H1 (cell line): ENCODE measurements around the gene PAFAH1B1. TPM values are rescaled to one million over a fixed set of nuclear protein-coding genes. Genes with fewer than 3 reads are reported as not detected.
"Not testable (repeated sequence)": the region's sequence is repeated elsewhere in the genome, so short reads cannot be mapped to it uniquely, and the experiment has no call there.

Experiments used
- CTCF ChIA-PET: fragments of 300-600 bp; sonication (Branson Sonifier 250); formaldehyde crosslinking; loops from one replicate; lab custom pipeline; 2021; ENCODE audit not compliant: partially characterized antibody; lab: Charles Lee
- POLR2A ChIA-PET: fragments of 300-600 bp; sonication (Branson Sonifier 250); formaldehyde crosslinking; loops from one replicate; lab custom pipeline; 2021; ENCODE audit warnings: inconsistent platforms; ENCODE audit not compliant: partially characterized antibody; lab: Charles Lee
- DNase-seq, 2 experiments: peaks; one replicate each; pipeline versions ENCODE4 v3.0.0 to v3.0.0-alpha.2; 2010 to 2022; ENCODE audit warnings: low spot score in 2 of 2, low read depth in 1 of 2, mixed read lengths in 1 of 2
- FAIRE-seq: peaks from 2 replicates; lab custom pipeline; 2011; peaks lifted over from hg19 to GRCh38; lab: Jason Lieb, UNC
- H2AFZ ChIP-seq: 2 replicates; pipeline ENCODE4 v1.8.1; 2012; ENCODE audit warnings: low read length, inconsistent platforms
- H2AK5ac ChIP-seq: 2 replicates; pipeline ENCODE4 v1.6.1; 2013; ENCODE audit warnings: low read depth, low read length
- H2BK120ac ChIP-seq: replicated peaks from 2 replicates; pipeline ENCODE3; 2013; ENCODE audit warnings: low read depth, low read length, inconsistent platforms
- H2BK12ac ChIP-seq: 2 replicates; pipeline ENCODE4 v1.6.1; 2013; ENCODE audit warnings: low read depth, low read length
- H2BK15ac ChIP-seq: 2 replicates; pipeline ENCODE4 v1.6.1; 2013; ENCODE audit warnings: low read length
- H2BK20ac ChIP-seq: 2 replicates; pipeline ENCODE4 v1.6.1; 2013; ENCODE audit warnings: low read length
- H2BK5ac ChIP-seq: 2 replicates; pipeline ENCODE4 v1.6.1; 2013; ENCODE audit warnings: low read depth, low read length
- H3K14ac ChIP-seq: 2 replicates; pipeline ENCODE4 v1.6.1; 2013; ENCODE audit warnings: inconsistent platforms; ENCODE audit not compliant: insufficient read length
- H3K18ac ChIP-seq: 2 replicates; pipeline ENCODE4 v1.6.1; 2013; ENCODE audit warnings: low read length; ENCODE audit errors: extremely low read depth
- H3K23ac ChIP-seq: 2 replicates; pipeline ENCODE4 v1.6.1; 2013; ENCODE audit warnings: inconsistent platforms; ENCODE audit not compliant: insufficient read length
- H3K23me2 ChIP-seq: 2 replicates; pipeline ENCODE4 v1.6.1; 2013; ENCODE audit warnings: low read depth, low read length
- H3K27ac ChIP-seq: 2 replicates; pipeline ENCODE4 v1.6.1; 2011; ENCODE audit warnings: low read depth, low read length, inconsistent platforms
- H3K27me3 ChIP-seq, 4 experiments: replicated peaks in 1 of 4; 1 replicate in 1 of 4; 2 replicates in 3 of 4; pipeline versions ENCODE4 v1.6.1 to v1.8.1; 2011 to 2013; ENCODE audit warnings: low read length in 3 of 4, mild to moderate bottlenecking in 3 of 4, inconsistent platforms in 2 of 4, mixed read lengths in 2 of 4, moderate library complexity in 1 of 4; ENCODE audit not compliant: control insufficient read depth in 3 of 4, insufficient read depth in 3 of 4; ENCODE audit errors: extremely low read depth in 1 of 4
- H3K36me3 ChIP-seq, 4 experiments: 2 replicates each; pipeline versions ENCODE4 v1.6.1 to v1.8.1; 2011 to 2013; ENCODE audit warnings: mild to moderate bottlenecking in 4 of 4, low read length in 3 of 4, moderate library complexity in 2 of 4, control low read depth in 1 of 4, inconsistent platforms in 1 of 4; ENCODE audit not compliant: insufficient read depth in 4 of 4, control insufficient read depth in 2 of 4
- H3K4ac ChIP-seq: replicated peaks from 2 replicates; pipeline ENCODE3; 2013; ENCODE audit warnings: low read length, low read depth, mixed read lengths, inconsistent platforms; ENCODE audit not compliant: insufficient read length
- H3K4me1 ChIP-seq, 4 experiments: replicated peaks in 1 of 4; 1 replicate in 1 of 4; 2 replicates in 3 of 4; pipeline versions ENCODE4 v1.6.1 to v1.8.1; 2011 to 2013; ENCODE audit warnings: low read length in 3 of 4, inconsistent platforms in 2 of 4, mixed read lengths in 1 of 4; ENCODE audit not compliant: insufficient read depth in 4 of 4, control insufficient read depth in 3 of 4
- H3K4me2 ChIP-seq, 2 experiments: 2 replicates each; pipeline versions ENCODE4 v1.6.1 to v1.8.1; 2011 to 2013; ENCODE audit warnings: low read depth in 2 of 2, low read length in 2 of 2, control low read depth in 1 of 2, inconsistent platforms in 1 of 2, mild to moderate bottlenecking in 1 of 2; ENCODE audit not compliant: insufficient read depth in 1 of 2
- H3K4me3 ChIP-seq, 4 experiments: fragments of 200-600, 300-600 bp in 1 of 4; sonication (generic), shearing (Covaris generic), sonication (Bioruptor Twin) in 1 of 4; 2 replicates each; pipeline versions ENCODE4 v1.5.1 to v1.8.1; 2011 to 2016; ENCODE audit warnings: low read length in 4 of 4, low read depth in 3 of 4, control low read depth in 2 of 4, inconsistent platforms in 2 of 4, mild to moderate bottlenecking in 2 of 4, mixed read lengths in 1 of 4, moderate library complexity in 1 of 4; ENCODE audit not compliant: insufficient read depth in 2 of 4; ENCODE audit errors: extremely low read depth in 1 of 4
- H3K56ac ChIP-seq: replicated peaks from 2 replicates; pipeline ENCODE3; 2013; ENCODE audit warnings: low read depth, mild to moderate bottlenecking, mixed read lengths, low read length, inconsistent platforms; ENCODE audit not compliant: insufficient read length
- H3K79me1 ChIP-seq: 2 replicates; pipeline ENCODE4 v1.6.1; 2013; ENCODE audit warnings: low read depth, low read length, control low read depth
- H3K79me2 ChIP-seq, 2 experiments: 2 replicates each; pipeline versions ENCODE4 v1.6.1 to v1.8.1; 2012 to 2013; ENCODE audit warnings: low read length in 2 of 2, mild to moderate bottlenecking in 2 of 2, inconsistent platforms in 1 of 2; ENCODE audit not compliant: insufficient read depth in 2 of 2, control insufficient read depth in 1 of 2
- H3K9ac ChIP-seq, 4 experiments: replicated peaks in 1 of 4; 1 replicate in 1 of 4; 2 replicates in 3 of 4; pipeline versions ENCODE4 v1.6.1 to v1.8.1; 2011 to 2013; ENCODE audit warnings: low read depth in 3 of 4, low read length in 3 of 4, control low read depth in 2 of 4, mild to moderate bottlenecking in 2 of 4, moderate library complexity in 2 of 4, inconsistent platforms in 1 of 4; ENCODE audit errors: extremely low read depth in 1 of 4
- H3K9me3 ChIP-seq, 2 experiments: 2 replicates each; pipeline versions ENCODE4 v1.6.1 to v1.8.1; 2012 to 2013; ENCODE audit warnings: mild to moderate bottlenecking in 2 of 2, moderate library complexity in 2 of 2, control low read depth in 1 of 2, inconsistent platforms in 1 of 2, low read depth in 1 of 2, low read length in 1 of 2, mixed read lengths in 1 of 2; ENCODE audit not compliant: insufficient read depth in 2 of 2
- H4K20me1 ChIP-seq, 2 experiments: replicated peaks in 1 of 2; 2 replicates each; pipeline versions ENCODE3 to v1.8.1; 2011 to 2013; ENCODE audit warnings: inconsistent platforms in 2 of 2, low read length in 2 of 2, mild to moderate bottlenecking in 1 of 2; ENCODE audit not compliant: insufficient read depth in 2 of 2, control insufficient read depth in 1 of 2
- H4K5ac ChIP-seq: 2 replicates; pipeline ENCODE4 v1.6.1; 2013; ENCODE audit warnings: low read length, low read depth, mixed read lengths, inconsistent platforms; ENCODE audit not compliant: insufficient read length
- H4K8ac ChIP-seq: 2 replicates; pipeline ENCODE4 v1.8.0; 2013; ENCODE audit warnings: mild to moderate bottlenecking, moderate library complexity, low read length, inconsistent platforms; ENCODE audit not compliant: insufficient read depth; ENCODE audit errors: extremely low read depth
- H4K91ac ChIP-seq: replicated peaks from 2 replicates; pipeline ENCODE3; 2013; ENCODE audit warnings: low read length, mixed read lengths, inconsistent platforms; ENCODE audit not compliant: insufficient read length
- WGBS, 2 experiments: shearing (Covaris generic) in 1 of 2; methylation state at CpG; one replicate each; pipeline versions ENCODE4 v1.1.6 to v1.1.7; 2013 to 2015; ENCODE audit warnings: low lambda C conversion rate in 2 of 2, mixed read lengths in 2 of 2, inconsistent platforms in 1 of 2, low coverage in 1 of 2, missing lambda C conversion rate in 1 of 2; ENCODE audit not compliant: insufficient replicate concordance in 2 of 2, insufficient coverage in 1 of 2, insufficient read length in 1 of 2; ENCODE audit errors: extremely low coverage in 1 of 2, missing lambda C conversion rate in 1 of 2; 5-methylcytosine and 5-hydroxymethylcytosine counted together
- polyA plus RNA-seq, 7 experiments: library from polyadenylated mRNA; depleted of rRNA in 3 of 7; stranded (reverse) in 5 of 7; unstranded in 2 of 7; fragments of >200 nt in 5 of 7; fragments of 200-250 nt in 2 of 7; gene quantifications; 1 replicate in 5 of 7; 2 replicates in 1 of 7; 4 replicates in 1 of 7; pipeline versions ENCODE4 v1.2.1 to v1.2.3, GENCODE V29; 2011 to 2013; ENCODE audit warnings: missing spikeins in 2 of 7, mixed read lengths in 2 of 7
- total RNA-seq: library from RNA; stranded (reverse); fragmentation: NEBNext Ultra II Directional; extraction: Animal tissue kit (Norgen Biotek cat#: 25700); gene quantifications from 2 replicates; pipeline ENCODE4 v1.2.1, GENCODE V29; 2021

Gene PAFAH1B1
- total and polyA plus RNA-seq, 2 of the 8 experiments (the other 6 are each of a cell fraction or from before 2014, with no cell fraction given) = 42.0 to 152 TPM

DNA sequence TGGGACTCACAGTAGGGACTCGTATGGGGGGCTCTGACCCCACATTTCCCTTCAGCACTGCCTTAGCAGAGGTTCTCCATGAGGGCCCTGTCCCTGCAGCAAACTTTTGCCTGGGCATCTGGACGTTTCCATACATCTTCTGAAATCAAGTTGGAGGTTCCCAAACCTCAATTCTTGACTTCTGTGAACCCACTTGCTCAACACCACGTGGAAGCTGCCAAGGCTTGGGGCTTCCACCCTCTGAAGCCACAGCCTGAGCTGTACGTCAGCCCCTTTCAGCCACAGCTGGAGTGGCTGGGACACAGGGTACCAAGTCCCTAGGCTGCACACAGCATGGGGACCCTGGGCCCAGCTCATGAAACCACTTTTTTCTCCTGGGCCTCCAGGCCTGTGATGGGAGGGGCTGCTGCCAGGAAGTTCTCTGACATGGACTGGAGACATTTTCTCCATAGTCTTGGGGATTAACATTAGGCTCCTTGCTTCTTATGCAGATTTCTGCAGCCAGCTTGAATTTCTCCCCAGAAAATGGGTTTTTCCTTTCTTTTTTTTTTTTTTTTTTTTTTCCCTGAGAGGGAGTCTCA lies 29.4 kb downstream of the PAFAH1B1 start:
- not testable (repeated sequence) for H3K4me2 ChIP-seq, H3K27ac ChIP-seq, H2AFZ ChIP-seq, H3K4ac ChIP-seq, FAIRE-seq, H3K14ac ChIP-seq, H2BK5ac ChIP-seq, H4K5ac ChIP-seq, H3K18ac ChIP-seq, H2BK20ac ChIP-seq, H2AK5ac ChIP-seq, H3K4me1 ChIP-seq, H3K23ac ChIP-seq, H2BK120ac ChIP-seq, H3K27me3 ChIP-seq, H4K8ac ChIP-seq, H3K4me3 ChIP-seq, H4K91ac ChIP-seq, H3K79me1 ChIP-seq, DNase-seq, H3K23me2 ChIP-seq, H3K9ac ChIP-seq, H2BK15ac ChIP-seq, H3K56ac ChIP-seq, H2BK12ac ChIP-seq, H4K20me1 ChIP-seq
- peaks cover 10 to 98% of the 10 kb centered on the region in 2 experiments for H3K79me2 ChIP-seq
- 93% methylated on average over 4 of the region's 4 CpGs; no CpG with 5 or more reads in 1 of the 2 experiments for WGBS, 2 experiments
- CTCF ChIA-PET = interaction anchor here (1.3 kb wide), 1 partner anchor 16 kb away, joined by 3 read pairs; no protein-coding TSS in a partner anchor
- peaks cover 0 to 17% (median 5%) of the 10 kb centered on the region in 4 experiments; a peak in 3 of 8 replicates for H3K36me3 ChIP-seq
- POLR2A ChIA-PET = interaction anchor here (1.4 kb wide), 1 partner anchor 12 kb away, joined by 5 read pairs; no protein-coding TSS in a partner anchor
- H3K9me3 ChIP-seq = peaks cover 16% of the 10 kb centered on the region in 2 experiments
